Measurements from ENCODE around the gene PCARE. TPM values are rescaled to one million over a fixed set of nuclear protein-coding genes. Genes with fewer than 3 reads are reported as not detected.

The PCARE gene
- total and polyA plus RNA-seq, 2 experiments from 2014 or later: not detected

DNA sequence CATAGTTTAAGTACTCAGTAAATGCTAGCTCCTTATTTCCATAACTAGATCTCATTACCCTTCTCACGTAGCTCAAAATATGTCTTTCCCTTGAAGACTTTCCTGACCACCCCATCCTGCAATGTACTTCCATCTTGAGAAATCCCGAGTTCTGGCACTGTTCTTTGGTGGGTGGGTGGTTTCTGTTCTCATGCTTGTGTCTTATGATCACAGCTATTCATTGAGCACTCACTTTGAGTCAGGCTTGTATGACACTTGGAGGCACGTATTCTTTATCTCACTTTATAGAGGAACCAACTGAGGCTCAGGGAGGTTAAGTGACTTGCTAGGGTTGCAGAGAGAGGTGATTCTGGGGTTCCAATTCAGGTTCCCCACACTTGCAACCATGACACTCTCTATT lies 31.9 kb upstream of the PCARE start:
- Mint-ChIP-seq H3K27me3 (ENCODE audit: insufficient read depth, low read depth, poor library complexity) (peaks cover 4% of the 10 kb centered on the region), H3K36me3 (ENCODE audit: low read depth) (peaks cover 2% of the 10 kb centered on the region; the same call in 1 of the 3 replicates), H3K27ac (no peak overlapping the region), H3K4me1 (no peaks in the 10 kb centered on the region), H3K9me3 (peaks cover 3% of the 10 kb centered on the region; the same call in 1 of the 3 replicates), H3K4me3 (no peak overlapping the region)
- no peak overlapping the region for H3K4me2 ChIP-seq
- H3K4me3 ChIP-seq: no peak overlapping the region
- H3K4me1 ChIP-seq (ENCODE audit: insufficient read depth): no peaks in the 10 kb centered on the region
- ATAC-seq: no peak
- no peaks in the 10 kb centered on the region for H3K27me3 ChIP-seq (ENCODE audit: insufficient read depth)
- H3F3A ChIP-seq (replicated peaks; ENCODE audit: low read depth): no peaks in the 10 kb centered on the region
- DNase-seq (ENCODE audit: low spot score): no peak
- H2AFZ ChIP-seq: no peak overlapping the region
- H3K79me2 ChIP-seq (replicated peaks; ENCODE audit: insufficient read depth): no peaks in the 10 kb centered on the region
- no peaks in the 10 kb centered on the region for H3K9me2 ChIP-seq (ENCODE audit: insufficient read depth)
- no peaks in the 10 kb centered on the region for H4K20me1 ChIP-seq (replicated peaks; ENCODE audit: insufficient read depth)
- TF ChIP-seq ZNF331 (CRISPR knock-in tag; IDR thresholded peaks at IDR 0.05; ENCODE audit: low read depth) (no peak), STAT1 (IDR thresholded peaks at IDR 0.05; ENCODE audit: unreplicated experiment) (no peak), EZH2phosphoT487 (IDR thresholded peaks at IDR 0.05; ENCODE audit: unreplicated experiment) (no peak), POLR2AphosphoS5 (IDR thresholded peaks at IDR 0.05; ENCODE audit: low read depth) (no peak), EZH2 (IDR thresholded peaks at IDR 0.05; ENCODE audit: low read depth, unreplicated experiment) (no peak), JUNB (IDR thresholded peaks at IDR 0.05; ENCODE audit: unreplicated experiment) (no peak)
- TF ChIP-seq, protein P1, sequence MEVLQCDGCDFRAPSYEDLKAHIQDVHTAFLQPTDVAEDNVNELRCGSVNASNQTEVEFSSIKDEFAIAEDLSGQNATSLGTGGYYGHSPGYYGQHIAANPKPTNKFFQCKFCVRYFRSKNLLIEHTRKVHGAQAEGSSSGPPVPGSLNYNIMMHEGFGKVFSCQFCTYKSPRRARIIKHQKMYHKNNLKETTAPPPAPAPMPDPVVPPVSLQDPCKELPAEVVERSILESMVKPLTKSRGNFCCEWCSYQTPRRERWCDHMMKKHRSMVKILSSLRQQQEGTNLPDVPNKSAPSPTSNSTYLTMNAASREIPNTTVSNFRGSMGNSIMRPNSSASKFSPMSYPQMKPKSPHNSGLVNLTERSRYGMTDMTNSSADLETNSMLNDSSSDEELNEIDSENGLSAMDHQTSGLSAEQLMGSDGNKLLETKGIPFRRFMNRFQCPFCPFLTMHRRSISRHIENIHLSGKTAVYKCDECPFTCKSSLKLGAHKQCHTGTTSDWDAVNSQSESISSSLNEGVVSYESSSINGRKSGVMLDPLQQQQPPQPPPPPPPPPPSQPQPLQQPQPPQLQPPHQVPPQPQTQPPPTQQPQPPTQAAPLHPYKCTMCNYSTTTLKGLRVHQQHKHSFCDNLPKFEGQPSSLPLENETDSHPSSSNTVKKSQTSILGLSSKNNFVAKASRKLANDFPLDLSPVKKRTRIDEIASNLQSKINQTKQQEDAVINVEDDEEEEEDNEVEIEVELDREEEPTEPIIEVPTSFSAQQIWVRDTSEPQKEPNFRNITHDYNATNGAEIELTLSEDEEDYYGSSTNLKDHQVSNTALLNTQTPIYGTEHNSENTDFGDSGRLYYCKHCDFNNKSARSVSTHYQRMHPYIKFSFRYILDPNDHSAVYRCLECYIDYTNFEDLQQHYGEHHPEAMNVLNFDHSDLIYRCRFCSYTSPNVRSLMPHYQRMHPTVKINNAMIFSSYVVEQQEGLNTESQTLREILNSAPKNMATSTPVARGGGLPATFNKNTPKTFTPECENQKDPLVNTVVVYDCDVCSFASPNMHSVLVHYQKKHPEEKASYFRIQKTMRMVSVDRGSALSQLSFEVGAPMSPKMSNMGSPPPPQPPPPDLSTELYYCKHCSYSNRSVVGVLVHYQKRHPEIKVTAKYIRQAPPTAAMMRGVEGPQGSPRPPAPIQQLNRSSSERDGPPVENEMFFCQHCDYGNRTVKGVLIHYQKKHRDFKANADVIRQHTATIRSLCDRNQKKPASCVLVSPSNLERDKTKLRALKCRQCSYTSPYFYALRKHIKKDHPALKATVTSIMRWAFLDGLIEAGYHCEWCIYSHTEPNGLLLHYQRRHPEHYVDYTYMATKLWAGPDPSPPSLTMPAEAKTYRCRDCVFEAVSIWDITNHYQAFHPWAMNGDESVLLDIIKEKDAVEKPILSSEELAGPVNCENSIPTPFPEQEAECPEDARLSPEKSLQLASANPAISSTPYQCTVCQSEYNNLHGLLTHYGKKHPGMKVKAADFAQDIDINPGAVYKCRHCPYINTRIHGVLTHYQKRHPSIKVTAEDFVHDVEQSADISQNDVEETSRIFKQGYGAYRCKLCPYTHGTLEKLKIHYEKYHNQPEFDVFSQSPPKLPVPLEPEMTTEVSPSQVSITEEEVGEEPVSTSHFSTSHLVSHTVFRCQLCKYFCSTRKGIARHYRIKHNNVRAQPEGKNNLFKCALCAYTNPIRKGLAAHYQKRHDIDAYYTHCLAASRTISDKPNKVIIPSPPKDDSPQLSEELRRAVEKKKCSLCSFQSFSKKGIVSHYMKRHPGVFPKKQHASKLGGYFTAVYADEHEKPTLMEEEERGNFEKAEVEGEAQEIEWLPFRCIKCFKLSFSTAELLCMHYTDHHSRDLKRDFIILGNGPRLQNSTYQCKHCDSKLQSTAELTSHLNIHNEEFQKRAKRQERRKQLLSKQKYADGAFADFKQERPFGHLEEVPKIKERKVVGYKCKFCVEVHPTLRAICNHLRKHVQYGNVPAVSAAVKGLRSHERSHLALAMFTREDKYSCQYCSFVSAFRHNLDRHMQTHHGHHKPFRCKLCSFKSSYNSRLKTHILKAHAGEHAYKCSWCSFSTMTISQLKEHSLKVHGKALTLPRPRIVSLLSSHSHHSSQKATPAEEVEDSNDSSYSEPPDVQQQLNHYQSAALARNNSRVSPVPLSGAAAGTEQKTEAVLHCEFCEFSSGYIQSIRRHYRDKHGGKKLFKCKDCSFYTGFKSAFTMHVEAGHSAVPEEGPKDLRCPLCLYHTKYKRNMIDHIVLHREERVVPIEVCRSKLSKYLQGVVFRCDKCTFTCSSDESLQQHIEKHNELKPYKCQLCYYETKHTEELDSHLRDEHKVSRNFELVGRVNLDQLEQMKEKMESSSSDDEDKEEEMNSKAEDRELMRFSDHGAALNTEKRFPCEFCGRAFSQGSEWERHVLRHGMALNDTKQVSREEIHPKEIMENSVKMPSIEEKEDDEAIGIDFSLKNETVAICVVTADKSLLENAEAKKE (CRISPR knock-in tag; IDR thresholded peaks at IDR 0.05): no peak
- TF ChIP-seq, protein P2, sequence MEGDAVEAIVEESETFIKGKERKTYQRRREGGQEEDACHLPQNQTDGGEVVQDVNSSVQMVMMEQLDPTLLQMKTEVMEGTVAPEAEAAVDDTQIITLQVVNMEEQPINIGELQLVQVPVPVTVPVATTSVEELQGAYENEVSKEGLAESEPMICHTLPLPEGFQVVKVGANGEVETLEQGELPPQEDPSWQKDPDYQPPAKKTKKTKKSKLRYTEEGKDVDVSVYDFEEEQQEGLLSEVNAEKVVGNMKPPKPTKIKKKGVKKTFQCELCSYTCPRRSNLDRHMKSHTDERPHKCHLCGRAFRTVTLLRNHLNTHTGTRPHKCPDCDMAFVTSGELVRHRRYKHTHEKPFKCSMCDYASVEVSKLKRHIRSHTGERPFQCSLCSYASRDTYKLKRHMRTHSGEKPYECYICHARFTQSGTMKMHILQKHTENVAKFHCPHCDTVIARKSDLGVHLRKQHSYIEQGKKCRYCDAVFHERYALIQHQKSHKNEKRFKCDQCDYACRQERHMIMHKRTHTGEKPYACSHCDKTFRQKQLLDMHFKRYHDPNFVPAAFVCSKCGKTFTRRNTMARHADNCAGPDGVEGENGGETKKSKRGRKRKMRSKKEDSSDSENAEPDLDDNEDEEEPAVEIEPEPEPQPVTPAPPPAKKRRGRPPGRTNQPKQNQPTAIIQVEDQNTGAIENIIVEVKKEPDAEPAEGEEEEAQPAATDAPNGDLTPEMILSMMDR (conservative IDR thresholded peaks at IDR 0.05; ENCODE audit: low read depth in 2 of 2): no peak
- TF ChIP-seq, protein P3, sequence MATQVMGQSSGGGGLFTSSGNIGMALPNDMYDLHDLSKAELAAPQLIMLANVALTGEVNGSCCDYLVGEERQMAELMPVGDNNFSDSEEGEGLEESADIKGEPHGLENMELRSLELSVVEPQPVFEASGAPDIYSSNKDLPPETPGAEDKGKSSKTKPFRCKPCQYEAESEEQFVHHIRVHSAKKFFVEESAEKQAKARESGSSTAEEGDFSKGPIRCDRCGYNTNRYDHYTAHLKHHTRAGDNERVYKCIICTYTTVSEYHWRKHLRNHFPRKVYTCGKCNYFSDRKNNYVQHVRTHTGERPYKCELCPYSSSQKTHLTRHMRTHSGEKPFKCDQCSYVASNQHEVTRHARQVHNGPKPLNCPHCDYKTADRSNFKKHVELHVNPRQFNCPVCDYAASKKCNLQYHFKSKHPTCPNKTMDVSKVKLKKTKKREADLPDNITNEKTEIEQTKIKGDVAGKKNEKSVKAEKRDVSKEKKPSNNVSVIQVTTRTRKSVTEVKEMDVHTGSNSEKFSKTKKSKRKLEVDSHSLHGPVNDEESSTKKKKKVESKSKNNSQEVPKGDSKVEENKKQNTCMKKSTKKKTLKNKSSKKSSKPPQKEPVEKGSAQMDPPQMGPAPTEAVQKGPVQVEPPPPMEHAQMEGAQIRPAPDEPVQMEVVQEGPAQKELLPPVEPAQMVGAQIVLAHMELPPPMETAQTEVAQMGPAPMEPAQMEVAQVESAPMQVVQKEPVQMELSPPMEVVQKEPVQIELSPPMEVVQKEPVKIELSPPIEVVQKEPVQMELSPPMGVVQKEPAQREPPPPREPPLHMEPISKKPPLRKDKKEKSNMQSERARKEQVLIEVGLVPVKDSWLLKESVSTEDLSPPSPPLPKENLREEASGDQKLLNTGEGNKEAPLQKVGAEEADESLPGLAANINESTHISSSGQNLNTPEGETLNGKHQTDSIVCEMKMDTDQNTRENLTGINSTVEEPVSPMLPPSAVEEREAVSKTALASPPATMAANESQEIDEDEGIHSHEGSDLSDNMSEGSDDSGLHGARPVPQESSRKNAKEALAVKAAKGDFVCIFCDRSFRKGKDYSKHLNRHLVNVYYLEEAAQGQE (IDR thresholded peaks at IDR 0.05; ENCODE audit: unreplicated experiment): no peak
- TF ChIP-seq, protein P4, sequence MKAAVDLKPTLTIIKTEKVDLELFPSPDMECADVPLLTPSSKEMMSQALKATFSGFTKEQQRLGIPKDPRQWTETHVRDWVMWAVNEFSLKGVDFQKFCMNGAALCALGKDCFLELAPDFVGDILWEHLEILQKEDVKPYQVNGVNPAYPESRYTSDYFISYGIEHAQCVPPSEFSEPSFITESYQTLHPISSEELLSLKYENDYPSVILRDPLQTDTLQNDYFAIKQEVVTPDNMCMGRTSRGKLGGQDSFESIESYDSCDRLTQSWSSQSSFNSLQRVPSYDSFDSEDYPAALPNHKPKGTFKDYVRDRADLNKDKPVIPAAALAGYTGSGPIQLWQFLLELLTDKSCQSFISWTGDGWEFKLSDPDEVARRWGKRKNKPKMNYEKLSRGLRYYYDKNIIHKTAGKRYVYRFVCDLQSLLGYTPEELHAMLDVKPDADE (IDR thresholded peaks at IDR 0.05): no peak
- H3K36me3 ChIP-seq (ENCODE audit: insufficient read depth): no peaks in the 10 kb centered on the region
- no peak overlapping the region for H3K27ac ChIP-seq (ENCODE audit: low read depth)
